CD4-positive, alpha-beta T cell treated with Interleukin-12 subunit alpha and Interleukin-12 subunit beta, for 1 hour (primary cell): ENCODE data around the gene EGLN1.
A peak's percentile ranks its signal among the peaks of the same experiment; 100 is the strongest.
"Not testable (repeated sequence)": the region's sequence is repeated elsewhere in the genome, so short reads cannot be mapped to it uniquely, and the experiment has no call there.

ENCODE experiments used
- DNase-seq: peaks from one replicate; pipeline ENCODE4 v3.0.0-alpha.2; 2020

Gene EGLN1

GRCh38 chr1:231357831-231358354 lies 64.2 kb downstream of the EGLN1 start:
- peak; percentile 64 for DNase-seq

GRCh38 chr1:231357187-231357772 lies 64.8 kb downstream of the EGLN1 start:
- DNase-seq: no peak

GRCh38 chr1:231355171-231355570 lies 66.9 kb downstream of the EGLN1 start:
- no peak for DNase-seq

GRCh38 chr1:231354330-231355020 lies 67.6 kb downstream of the EGLN1 start:
- no peak for DNase-seq

GRCh38 chr1:231353086-231353485 lies 69.0 kb downstream of the EGLN1 start:
- DNase-seq: no peak

- no peak for DNase-seq
Observed at GRCh38 chr1:231351816-231352215, 70.3 kb downstream of the EGLN1 start.

- DNase-seq: not testable (repeated sequence)
Observed at GRCh38 chr1:231348856-231349255, 73.2 kb downstream of the EGLN1 start.

- DNase-seq: no peak
Observed at GRCh38 chr1:231348442-231348841, 73.6 kb downstream of the EGLN1 start.

- DNase-seq: no peak
Observed at GRCh38 chr1:231347961-231348360, 74.1 kb downstream of the EGLN1 start.

GRCh38 chr1:231340328-231341013 lies 81.6 kb downstream of the EGLN1 start:
- DNase-seq: no peak

- DNase-seq: no peak
Observed at GRCh38 chr1:231338270-231339128, 83.6 kb downstream of the EGLN1 start, which contains the start of gene SPRTN. TSS of gene SPRTN (plus strand) at chr1:231338293. CDS start at chr1:231338384, 91 bp downstream.

- DNase-seq: peak; percentile 98
Observed at GRCh38 chr1:231337472-231338269, 84.4 kb downstream of the EGLN1 start, which contains the start of gene EXOC8. TSS of gene EXOC8 (minus strand) at chr1:231337852. CDS start at chr1:231337745, 107 bp downstream.

GRCh38 chr1:231337043-231337471 lies 85.0 kb downstream of the EGLN1 start:
- DNase-seq: no peak

GRCh38 chr1:231335663-231336602 lies 86.2 kb downstream of the EGLN1 start:
- no peak for DNase-seq

- DNase-seq: no peak
Observed at GRCh38 chr1:231334952-231335351, 87.1 kb downstream of the EGLN1 start.

GRCh38 chr1:231334079-231334666 lies 87.9 kb downstream of the EGLN1 start:
- DNase-seq: no peak

GRCh38 chr1:231332761-231333160 lies 89.3 kb downstream of the EGLN1 start:
- DNase-seq: no peak

- no peak for DNase-seq
Observed at GRCh38 chr1:231329483-231329882, 92.6 kb downstream of the EGLN1 start.

- DNase-seq: no peak
Observed at GRCh38 chr1:231327617-231328016, 94.5 kb downstream of the EGLN1 start.

- DNase-seq: no peak
Observed at GRCh38 chr1:231326248-231326647, 95.8 kb downstream of the EGLN1 start.
